ENCODE data around the gene EEPD1.

EEPD1 gene

DNA sequence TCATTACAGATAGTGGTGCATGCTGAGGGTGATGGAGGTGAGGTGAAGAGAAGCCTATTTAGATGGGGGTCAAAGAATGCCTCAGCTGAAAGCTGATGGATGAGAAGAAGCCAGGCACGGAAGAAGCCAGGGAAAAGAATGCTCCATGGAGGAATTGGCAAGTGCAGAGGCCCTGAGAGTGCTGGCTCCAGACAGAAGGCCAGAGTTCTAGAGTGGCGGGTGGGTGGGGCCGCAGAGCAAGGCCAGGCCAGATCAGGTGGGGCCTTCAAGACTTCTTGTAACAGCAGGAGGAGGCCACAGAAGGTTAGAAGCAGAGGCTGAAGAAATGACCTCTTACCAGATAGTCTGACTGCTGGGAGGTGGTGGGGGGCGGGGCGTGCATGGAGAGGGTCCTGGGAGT, 7.3 kb downstream of the EEPD1 start:
- Histone ChIP-seq H3K9ac (ENCODE audit: low read length) (no peak overlapping the region), H3K36me3 (ENCODE audit: control insufficient read depth, insufficient read depth, low read length, severe bottlenecking) (peaks cover 5% of the 10 kb centered on the region), H3K9me3 (ENCODE audit: control insufficient read depth, low read length) (no peaks in the 10 kb centered on the region), H3K4me1 (ENCODE audit: control insufficient read depth, insufficient read depth, low read length) (peaks cover 38% of the 10 kb centered on the region), H3K27me3 (replicated peaks; ENCODE audit: control insufficient read depth, insufficient read depth, low read length) (no peaks in the 10 kb centered on the region), H3K4me3 (ENCODE audit: low read length) (no peak overlapping the region)
- no peak for DNase-seq (ENCODE audit: low read depth)

DNA sequence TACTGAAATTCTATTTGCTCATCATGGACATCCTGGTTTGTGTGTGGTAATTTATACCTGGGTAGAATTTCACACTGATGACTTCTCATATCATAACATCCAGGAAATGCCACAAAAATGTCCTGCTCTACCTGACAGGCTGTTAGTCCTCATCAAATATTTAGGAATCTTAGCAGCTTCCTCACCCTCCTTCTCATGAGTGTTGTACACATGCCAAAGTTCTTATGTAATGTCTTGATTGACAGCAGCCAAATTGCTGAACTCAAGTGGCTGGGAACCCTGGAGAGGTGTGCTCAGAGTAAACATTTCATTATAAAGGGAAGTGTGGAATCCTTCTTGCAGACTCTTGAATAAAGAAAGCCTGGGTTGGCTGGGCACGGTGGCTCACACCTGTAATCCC, 8.9 kb downstream of the EEPD1 start:
- peaks cover 25% of the 10 kb centered on the region for H3K4me1 ChIP-seq (ENCODE audit: control insufficient read depth, insufficient read depth, low read length)
- no peaks in the 10 kb centered on the region for H3K9me3 ChIP-seq (ENCODE audit: control insufficient read depth, low read length)
- no peak for DNase-seq (ENCODE audit: low read depth)
- no peak overlapping the region for H3K9ac ChIP-seq (ENCODE audit: low read length)
- H3K4me3 ChIP-seq (ENCODE audit: low read length), result no peak overlapping the region
- H3K36me3 ChIP-seq (ENCODE audit: control insufficient read depth, insufficient read depth, low read length, severe bottlenecking), result peaks cover 5% of the 10 kb centered on the region
- H3K27me3 ChIP-seq (replicated peaks; ENCODE audit: control insufficient read depth, insufficient read depth, low read length), result no peaks in the 10 kb centered on the region

DNA sequence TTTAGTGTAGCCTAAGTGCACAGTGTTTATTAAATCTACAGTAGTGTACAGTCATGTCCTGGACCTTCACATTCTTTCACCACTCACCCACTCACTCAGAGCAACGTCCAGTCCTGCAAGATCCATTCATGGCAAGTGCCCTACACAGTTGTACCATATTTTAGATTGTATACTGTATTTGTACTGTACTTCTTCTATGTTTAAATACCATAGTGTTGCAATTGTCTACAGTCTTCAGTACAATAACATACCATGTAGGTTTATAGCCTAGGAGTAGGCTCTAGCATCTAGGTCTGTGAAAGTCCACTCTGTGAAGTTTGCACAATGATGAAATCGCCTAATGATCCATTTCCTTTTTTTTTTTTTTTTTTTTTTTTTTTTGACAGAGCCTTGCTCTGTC, 12.0 kb downstream of the EEPD1 start:
- peak; percentile 55 for DNase-seq (ENCODE audit: low read depth)
- no peaks in the 10 kb centered on the region for H3K36me3 ChIP-seq (ENCODE audit: control insufficient read depth, insufficient read depth, low read length, severe bottlenecking)
- H3K4me3 ChIP-seq (ENCODE audit: low read length), result no peak overlapping the region
- H3K9ac ChIP-seq (ENCODE audit: low read length), result no peak overlapping the region
- H3K4me1 ChIP-seq (ENCODE audit: control insufficient read depth, insufficient read depth, low read length), result peaks cover 9% of the 10 kb centered on the region
- no peaks in the 10 kb centered on the region for H3K27me3 ChIP-seq (replicated peaks; ENCODE audit: control insufficient read depth, insufficient read depth, low read length)
- no peaks in the 10 kb centered on the region for H3K9me3 ChIP-seq (ENCODE audit: control insufficient read depth, low read length)

DNA sequence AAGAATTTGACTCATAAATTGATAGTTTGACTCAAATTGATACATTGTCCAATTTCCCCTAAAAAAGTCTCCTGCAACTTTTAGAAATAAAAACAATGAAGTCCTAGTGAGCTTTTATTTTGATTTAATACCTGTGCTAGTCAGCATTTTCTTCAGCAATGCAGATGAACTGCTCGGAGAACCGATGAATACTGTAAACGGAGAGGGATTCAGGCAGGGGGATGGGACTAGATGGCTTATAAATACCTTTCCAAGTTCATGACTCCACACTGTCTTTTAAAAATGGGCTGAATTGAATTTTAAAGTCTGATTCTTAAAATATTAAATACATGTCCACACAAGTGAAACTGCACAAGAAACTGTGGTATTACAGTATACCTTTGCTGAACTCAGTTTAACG, 12.7 kb downstream of the EEPD1 start:
- no peaks in the 10 kb centered on the region for H3K9me3 ChIP-seq (ENCODE audit: control insufficient read depth, low read length)
- no peak overlapping the region for H3K4me3 ChIP-seq (ENCODE audit: low read length)
- no peaks in the 10 kb centered on the region for H3K36me3 ChIP-seq (ENCODE audit: control insufficient read depth, insufficient read depth, low read length, severe bottlenecking)
- no peaks in the 10 kb centered on the region for H3K27me3 ChIP-seq (replicated peaks; ENCODE audit: control insufficient read depth, insufficient read depth, low read length)
- DNase-seq (ENCODE audit: low read depth), result no peak
- no peak overlapping the region for H3K9ac ChIP-seq (ENCODE audit: low read length)
- H3K4me1 ChIP-seq (ENCODE audit: control insufficient read depth, insufficient read depth, low read length), result peaks cover 8% of the 10 kb centered on the region

DNA sequence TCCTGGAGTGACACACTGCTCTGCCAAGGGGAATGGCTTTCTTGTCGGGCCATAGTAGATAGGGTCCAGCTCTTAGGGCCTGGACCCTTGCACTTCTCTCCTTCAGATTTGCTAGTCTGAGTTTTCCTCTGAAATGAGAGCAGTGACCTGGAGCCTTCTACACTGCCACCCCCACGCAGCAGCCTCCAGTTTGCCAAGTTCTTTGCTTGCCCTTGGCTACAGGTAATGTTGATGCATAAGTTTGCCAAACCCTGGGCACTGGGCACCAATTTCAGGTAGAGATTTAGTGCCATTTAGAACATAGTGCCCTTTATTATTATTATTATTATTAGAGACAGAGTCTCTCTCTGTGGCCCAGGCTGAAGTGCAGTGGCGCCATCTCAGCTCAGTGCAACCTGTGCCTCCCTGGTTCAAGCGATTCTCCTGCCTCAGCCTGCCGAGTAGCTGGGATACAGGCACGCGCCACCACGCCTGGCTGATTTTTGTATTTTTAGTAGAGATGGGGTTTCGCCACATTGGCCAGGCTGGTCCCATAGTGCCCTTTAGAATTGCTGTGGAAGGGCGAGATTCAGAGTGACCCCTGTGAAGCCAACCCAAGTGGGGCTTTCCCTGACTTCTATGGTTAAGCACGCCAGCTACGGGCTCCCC, 14.5 kb downstream of the EEPD1 start:
- Histone ChIP-seq H3K9me3 (ENCODE audit: control insufficient read depth, low read length) (no peaks in the 10 kb centered on the region), H3K27me3 (replicated peaks; ENCODE audit: control insufficient read depth, insufficient read depth, low read length) (no peaks in the 10 kb centered on the region), H3K4me3 (ENCODE audit: low read length) (no peak overlapping the region), H3K36me3 (ENCODE audit: control insufficient read depth, insufficient read depth, low read length, severe bottlenecking) (no peaks in the 10 kb centered on the region), H3K9ac (ENCODE audit: low read length) (no peak overlapping the region), H3K4me1 (ENCODE audit: control insufficient read depth, insufficient read depth, low read length) (peaks cover 8% of the 10 kb centered on the region)
- DNase-seq (ENCODE audit: low read depth), result no peak

DNA sequence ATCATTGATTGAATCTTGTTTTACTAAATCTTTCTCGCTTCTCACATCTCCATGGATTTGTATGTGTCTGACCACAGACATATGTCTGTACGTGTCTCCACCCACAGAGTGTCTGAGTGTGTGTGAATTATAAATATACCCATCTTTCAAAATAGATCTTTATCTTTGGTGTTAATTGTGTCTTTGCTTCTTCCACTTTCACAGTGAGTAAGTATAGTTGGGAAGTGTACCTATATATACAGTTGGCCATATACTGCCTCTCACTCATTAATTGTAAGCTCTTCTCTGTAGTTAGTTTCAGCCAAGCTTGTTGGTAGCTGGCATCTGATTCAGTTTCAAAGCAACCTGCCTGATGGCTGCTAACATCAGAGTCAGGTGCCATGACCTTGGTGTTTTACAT, 18.4 kb downstream of the EEPD1 start:
- Histone ChIP-seq H3K36me3 (ENCODE audit: control insufficient read depth, insufficient read depth, low read length, severe bottlenecking) (no peaks in the 10 kb centered on the region), H3K9me3 (ENCODE audit: control insufficient read depth, low read length) (no peaks in the 10 kb centered on the region), H3K4me3 (ENCODE audit: low read length) (no peak overlapping the region), H3K27me3 (replicated peaks; ENCODE audit: control insufficient read depth, insufficient read depth, low read length) (no peaks in the 10 kb centered on the region), H3K4me1 (ENCODE audit: control insufficient read depth, insufficient read depth, low read length) (peaks cover under 1% of the 10 kb centered on the region), H3K9ac (ENCODE audit: low read length) (no peak overlapping the region)
- no peak for DNase-seq (ENCODE audit: low read depth)

DNA sequence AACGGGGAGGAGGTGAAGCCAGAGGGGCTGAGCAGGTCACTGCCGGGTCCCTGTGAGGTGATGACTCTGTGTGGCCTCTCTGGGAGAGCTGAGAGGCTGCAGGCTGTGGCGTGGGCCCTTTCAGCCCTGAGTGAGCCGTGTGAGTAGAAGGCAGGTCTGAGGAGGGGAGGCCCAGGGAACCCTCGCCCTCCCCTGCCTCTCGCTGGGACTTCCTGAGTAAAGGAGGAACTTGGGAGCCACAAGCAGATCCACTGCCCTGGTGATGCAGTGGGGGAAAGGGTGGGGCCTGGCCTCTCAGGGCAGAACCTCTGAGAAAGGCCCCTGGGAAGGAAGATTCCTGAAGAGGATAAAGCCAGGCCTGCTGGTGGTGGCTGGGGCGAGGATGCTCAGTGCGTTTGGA, 22.8 kb downstream of the EEPD1 start:
- no peaks in the 10 kb centered on the region for H3K27me3 ChIP-seq (replicated peaks; ENCODE audit: control insufficient read depth, insufficient read depth, low read length)
- no peak overlapping the region for H3K9ac ChIP-seq (ENCODE audit: low read length)
- H3K4me1 ChIP-seq (ENCODE audit: control insufficient read depth, insufficient read depth, low read length), result peaks cover 4% of the 10 kb centered on the region
- no peaks in the 10 kb centered on the region for H3K36me3 ChIP-seq (ENCODE audit: control insufficient read depth, insufficient read depth, low read length, severe bottlenecking)
- H3K9me3 ChIP-seq (ENCODE audit: control insufficient read depth, low read length), result no peaks in the 10 kb centered on the region
- no peak for DNase-seq (ENCODE audit: low read depth)
- no peak overlapping the region for H3K4me3 ChIP-seq (ENCODE audit: low read length)

DNA sequence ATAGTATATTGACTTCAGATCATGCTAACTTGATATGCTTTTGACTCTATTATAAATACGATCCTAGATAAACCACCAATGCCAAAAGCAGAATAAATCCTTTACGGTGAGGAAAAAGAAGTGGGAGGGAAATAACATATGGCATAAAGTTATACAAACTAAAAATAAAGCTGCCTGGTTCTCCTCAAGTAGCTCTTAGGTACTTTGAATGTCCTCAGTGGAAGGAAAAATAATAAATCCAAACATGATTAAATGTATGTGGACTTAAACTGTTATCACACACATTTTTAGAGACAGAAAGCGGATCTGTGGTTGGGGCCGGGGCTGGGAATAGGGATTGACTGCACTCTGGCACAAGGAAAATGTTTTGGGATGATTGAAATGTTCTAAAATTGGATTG, 23.6 kb downstream of the EEPD1 start:
- H3K36me3 ChIP-seq (ENCODE audit: control insufficient read depth, insufficient read depth, low read length, severe bottlenecking), result no peaks in the 10 kb centered on the region
- H3K4me3 ChIP-seq (ENCODE audit: low read length), result no peak overlapping the region
- H3K4me1 ChIP-seq (ENCODE audit: control insufficient read depth, insufficient read depth, low read length), result peaks cover 12% of the 10 kb centered on the region
- H3K27me3 ChIP-seq (replicated peaks; ENCODE audit: control insufficient read depth, insufficient read depth, low read length), result no peaks in the 10 kb centered on the region
- H3K9ac ChIP-seq (ENCODE audit: low read length), result no peak overlapping the region
- DNase-seq (ENCODE audit: low read depth), result no peak
- no peaks in the 10 kb centered on the region for H3K9me3 ChIP-seq (ENCODE audit: control insufficient read depth, low read length)

DNA sequence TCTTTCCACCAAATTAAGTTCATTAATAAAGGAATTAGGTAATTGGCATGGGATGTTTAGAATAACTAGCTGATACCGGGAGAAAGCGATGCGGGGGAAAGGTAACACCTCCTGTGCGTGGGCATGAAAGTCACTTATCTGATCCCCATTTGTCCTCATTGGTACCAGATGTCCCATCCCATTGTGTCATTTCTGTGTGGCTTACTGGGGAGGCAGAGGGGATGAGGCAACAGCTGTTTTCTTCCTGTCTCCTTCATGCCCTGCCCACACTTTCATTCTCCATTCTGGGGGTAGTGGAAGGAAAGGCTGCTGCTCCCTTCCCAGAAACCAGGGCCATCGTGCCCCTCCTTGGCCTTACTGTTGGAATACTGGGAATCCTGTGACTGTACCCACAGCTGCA, 27.1 kb downstream of the EEPD1 start:
- peaks cover 26% of the 10 kb centered on the region for H3K4me1 ChIP-seq (ENCODE audit: control insufficient read depth, insufficient read depth, low read length)
- no peak overlapping the region for H3K4me3 ChIP-seq (ENCODE audit: low read length)
- H3K36me3 ChIP-seq (ENCODE audit: control insufficient read depth, insufficient read depth, low read length, severe bottlenecking), result no peaks in the 10 kb centered on the region
- H3K9me3 ChIP-seq (ENCODE audit: control insufficient read depth, low read length), result no peaks in the 10 kb centered on the region
- H3K27me3 ChIP-seq (replicated peaks; ENCODE audit: control insufficient read depth, insufficient read depth, low read length), result no peaks in the 10 kb centered on the region
- DNase-seq (ENCODE audit: low read depth), result no peak
- no peak overlapping the region for H3K9ac ChIP-seq (ENCODE audit: low read length)

DNA sequence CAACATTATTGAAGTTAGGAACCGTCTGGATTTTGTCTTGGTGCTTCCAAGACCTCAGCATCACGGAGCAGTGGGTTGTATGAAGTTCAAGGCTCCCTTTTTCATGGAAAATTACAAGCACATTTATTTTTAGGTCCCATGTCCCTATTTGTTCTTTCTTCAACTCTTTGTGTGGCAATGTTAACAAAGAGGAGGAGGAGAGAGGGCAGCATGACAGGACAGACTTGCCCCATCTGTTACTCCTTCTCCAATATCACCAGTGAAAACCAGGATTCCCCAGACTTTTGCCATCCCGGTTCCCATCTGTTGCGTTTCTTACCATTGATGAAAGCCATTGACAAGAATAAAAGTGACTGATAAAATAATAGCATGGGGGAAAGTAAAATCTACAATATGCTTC, 28.6 kb downstream of the EEPD1 start:
- Histone ChIP-seq H3K4me3 (ENCODE audit: low read length) (no peak overlapping the region), H3K27me3 (replicated peaks; ENCODE audit: control insufficient read depth, insufficient read depth, low read length) (no peaks in the 10 kb centered on the region), H3K36me3 (ENCODE audit: control insufficient read depth, insufficient read depth, low read length, severe bottlenecking) (no peaks in the 10 kb centered on the region), H3K9me3 (ENCODE audit: control insufficient read depth, low read length) (no peaks in the 10 kb centered on the region), H3K4me1 (ENCODE audit: control insufficient read depth, insufficient read depth, low read length) (peaks cover 38% of the 10 kb centered on the region), H3K9ac (ENCODE audit: low read length) (no peak overlapping the region)
- no peak for DNase-seq (ENCODE audit: low read depth)

DNA sequence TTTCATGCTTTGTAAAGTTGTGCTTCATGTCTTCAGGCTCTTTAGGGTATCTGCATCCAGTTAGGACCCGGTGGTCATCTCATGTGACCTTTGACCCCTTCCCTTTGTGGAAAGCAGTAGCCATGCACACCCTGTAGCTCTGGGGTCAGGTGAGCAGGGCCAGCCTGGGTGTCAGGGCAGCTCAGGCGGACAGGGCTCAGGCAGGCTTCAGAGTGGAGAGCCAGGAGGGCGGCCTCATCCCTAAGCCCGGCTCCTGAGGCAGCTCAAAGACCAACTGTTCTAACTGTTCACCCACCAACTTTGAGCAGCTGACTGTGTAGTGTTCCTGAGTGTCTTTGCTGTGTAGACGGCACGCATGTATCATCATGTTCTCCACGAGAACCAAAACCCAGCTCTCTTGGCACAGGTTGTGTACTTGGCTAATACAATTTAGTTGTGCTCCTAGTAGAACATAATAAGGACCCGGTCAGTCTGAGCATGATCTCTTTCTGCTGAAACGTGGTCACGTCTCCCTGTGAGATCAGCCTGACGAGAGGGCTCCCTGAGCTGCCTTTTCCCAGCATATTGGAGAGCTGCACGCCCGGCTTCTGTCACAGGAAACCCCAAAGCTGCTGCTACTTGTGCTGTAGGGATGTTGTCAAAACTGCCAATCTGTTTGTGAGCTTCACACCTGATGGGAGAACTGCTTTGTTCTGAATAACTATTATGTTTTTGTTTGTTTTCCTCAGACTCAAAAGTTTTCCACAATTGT, 30.0 kb downstream of the EEPD1 start:
- no peak overlapping the region for H3K9ac ChIP-seq (ENCODE audit: low read length)
- peaks cover 39% of the 10 kb centered on the region for H3K4me1 ChIP-seq (ENCODE audit: control insufficient read depth, insufficient read depth, low read length)
- H3K9me3 ChIP-seq (ENCODE audit: control insufficient read depth, low read length), result no peaks in the 10 kb centered on the region
- no peaks in the 10 kb centered on the region for H3K36me3 ChIP-seq (ENCODE audit: control insufficient read depth, insufficient read depth, low read length, severe bottlenecking)
- H3K4me3 ChIP-seq (ENCODE audit: low read length), result no peak overlapping the region
- no peak for DNase-seq (ENCODE audit: low read depth)
- H3K27me3 ChIP-seq (replicated peaks; ENCODE audit: control insufficient read depth, insufficient read depth, low read length), result no peaks in the 10 kb centered on the region

DNA sequence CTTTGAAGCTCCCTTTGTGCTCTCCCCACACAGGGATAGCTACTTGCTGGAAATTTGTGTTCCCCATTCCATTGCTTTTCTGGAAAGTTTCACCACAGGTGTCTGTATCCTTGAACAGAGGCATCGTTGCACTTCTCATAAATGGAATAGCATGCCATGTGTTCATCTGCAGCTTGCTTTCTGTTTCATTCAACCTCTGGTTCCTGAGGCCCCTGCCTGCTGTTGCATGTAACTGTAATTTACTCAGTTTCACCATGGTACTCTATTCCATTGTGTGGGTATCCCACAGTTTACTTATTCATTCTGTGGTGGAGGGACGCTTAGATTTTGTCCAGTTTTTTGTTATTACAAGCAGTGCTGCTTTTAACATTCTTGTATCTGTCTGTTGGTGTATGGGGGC, 32.0 kb downstream of the EEPD1 start:
- no peaks in the 10 kb centered on the region for H3K9me3 ChIP-seq (ENCODE audit: control insufficient read depth, low read length)
- no peaks in the 10 kb centered on the region for H3K27me3 ChIP-seq (replicated peaks; ENCODE audit: control insufficient read depth, insufficient read depth, low read length)
- no peak for DNase-seq (ENCODE audit: low read depth)
- H3K4me3 ChIP-seq (ENCODE audit: low read length), result no peak overlapping the region
- H3K4me1 ChIP-seq (ENCODE audit: control insufficient read depth, insufficient read depth, low read length), result peaks cover 42% of the 10 kb centered on the region
- no peaks in the 10 kb centered on the region for H3K36me3 ChIP-seq (ENCODE audit: control insufficient read depth, insufficient read depth, low read length, severe bottlenecking)
- no peak overlapping the region for H3K9ac ChIP-seq (ENCODE audit: low read length)
